Ascending aorta (tissue), 2 donors: Measurements from ENCODE around the gene EFNB2. TPM values are rescaled to one million over a fixed set of nuclear protein-coding genes. Genes with fewer than 3 reads are reported as not detected.

Experiments
- DNase-seq, 2 donors: peaks; one replicate each; pipeline ENCODE4 v3.0.0-alpha.2; 2019; ENCODE audit warnings: low spot score in 2 of 2
- H3K27ac ChIP-seq, 2 donors: fragments of 200-600 bp; sonication (generic); one replicate each; pipeline ENCODE4 v1.5.1; 2016 to 2017; ENCODE audit warnings: mild to moderate bottlenecking in 1 of 2
- H3K27me3 ChIP-seq: fragments of 200-600 bp; sonication (generic); one replicate; pipeline ENCODE4 v1.5.1; 2017
- H3K36me3 ChIP-seq, 2 donors: fragments of 200-600 bp; sonication (generic); one replicate each; pipeline ENCODE4 v1.5.1; 2016
- H3K4me1 ChIP-seq, 2 donors: fragments of 200-600 bp; sonication (generic); one replicate each; pipeline ENCODE4 v1.5.1; 2016 to 2017; ENCODE audit warnings: mild to moderate bottlenecking in 1 of 2
- H3K4me3 ChIP-seq, 2 donors: fragments of 200-600 bp; sonication (generic); one replicate each; pipeline ENCODE4 v1.5.1; 2016 to 2017; ENCODE audit warnings: mild to moderate bottlenecking in 1 of 2
- H3K9me3 ChIP-seq, 2 donors: fragments of 200-600 bp; sonication (generic); one replicate each; pipeline ENCODE4 v1.5.1; 2016
- CTCF ChIP-seq, 3 experiments: fragments of 200-600 bp in 2 of 3; fragments of 450-650 bp in 1 of 3; sonication (generic) in 2 of 3; IDR thresholded peaks; one replicate each; pipeline ENCODE4 v1.5.1; 2016 to 2019; ENCODE audit warnings: antibody characterized with exemption in 3 of 3, mild to moderate bottlenecking in 1 of 3, moderate library complexity in 1 of 3
- intact Hi-C: fragments of 100-400 bp; cut with DNase I; formaldehyde crosslinking; loops from one replicate; pipeline ENCODE4 v1.15.1; 2023
- total RNA-seq: library from RNA; depleted of rRNA; stranded (reverse); fragments of >200 nt; gene quantifications from one replicate; pipeline ENCODE4 v1.1.0, GENCODE V29; 2016

The EFNB2 gene
- total RNA-seq, 1 donor from 2014 or later, result 38.0 TPM

- H3K4me1 ChIP-seq, result peaks cover 0 to 13% of the 10 kb centered on the region in 2 donors
- H3K9me3 ChIP-seq, result no peaks in the 10 kb centered on the region
- TF ChIP-seq CTCF (IDR thresholded peaks at IDR 0.05), result no peak
- H3K4me3 ChIP-seq, result no peak overlapping the region
- H3K36me3 ChIP-seq, result peaks cover 6% of the 10 kb centered on the region in 2 donors
- no peak for DNase-seq
- H3K27ac ChIP-seq, result no peak overlapping the region
- intact Hi-C loops, result no loop called here
- H3K27me3 ChIP-seq, result no peaks in the 10 kb centered on the region
These were observed 12.7 kb upstream of the EFNB2 start for GRCh38 chr13:106548064-106548696.

GRCh38 chr13:106541826-106542225 lies 6.4 kb upstream of the EFNB2 start:
- peaks cover 7 to 9% of the 10 kb centered on the region in 2 donors for H3K36me3 ChIP-seq
- H3K4me1 ChIP-seq, result no peaks in the 10 kb centered on the region
- no peak for TF ChIP-seq CTCF (IDR thresholded peaks at IDR 0.05)
- no peak overlapping the region for H3K4me3 ChIP-seq
- no peaks in the 10 kb centered on the region for H3K9me3 ChIP-seq
- no peaks in the 10 kb centered on the region for H3K27me3 ChIP-seq
- H3K27ac ChIP-seq, result no peak overlapping the region
- no peak for DNase-seq
- intact Hi-C loops, result no loop called here

- intact Hi-C loops, result no loop called here
- no peak for DNase-seq
- H3K4me3 ChIP-seq, result no peak overlapping the region
- peaks cover 4 to 7% of the 10 kb centered on the region in 2 donors for H3K36me3 ChIP-seq
- H3K4me1 ChIP-seq, result no peaks in the 10 kb centered on the region
- H3K27me3 ChIP-seq, result no peaks in the 10 kb centered on the region
- no peak for TF ChIP-seq CTCF (IDR thresholded peaks at IDR 0.05)
- no peaks in the 10 kb centered on the region for H3K9me3 ChIP-seq
- no peak overlapping the region for H3K27ac ChIP-seq
These were observed 5.2 kb upstream of the EFNB2 start for GRCh38 chr13:106540613-106541012.

GRCh38 chr13:106537521-106537920 lies 2.1 kb upstream of the EFNB2 start:
- DNase-seq, result no peak
- no peak for TF ChIP-seq CTCF (IDR thresholded peaks at IDR 0.05)
- no peaks in the 10 kb centered on the region for H3K4me1 ChIP-seq
- intact Hi-C loops, result loop anchor here (2.0 to 10.0 kb wide), 7 partner anchors 81 to 1763 kb away; no protein-coding TSS in a partner anchor
- H3K27ac ChIP-seq, result no peak overlapping the region
- H3K36me3 ChIP-seq, result peaks cover 4% of the 10 kb centered on the region in 2 donors
- H3K4me3 ChIP-seq, result no peak overlapping the region
- no peaks in the 10 kb centered on the region for H3K9me3 ChIP-seq
- H3K27me3 ChIP-seq, result no peaks in the 10 kb centered on the region

GRCh38 chr13:106536244-106537034 lies 977 bp upstream of the EFNB2 start:
- H3K27me3 ChIP-seq, result no peaks in the 10 kb centered on the region
- peak; percentile 84 to 93 (median 88) for TF ChIP-seq CTCF (IDR thresholded peaks at IDR 0.05)
- no peaks in the 10 kb centered on the region for H3K9me3 ChIP-seq
- peak overlapping the region; percentile 56 to 64 for H3K27ac ChIP-seq
- intact Hi-C loops, result loop anchor here (2.0 to 10.0 kb wide), 7 partner anchors 82 to 1762 kb away; no protein-coding TSS in a partner anchor
- peak overlapping the region; percentile 79 to 98 for H3K4me3 ChIP-seq
- H3K4me1 ChIP-seq, result no peaks in the 10 kb centered on the region
- peak in 1 of 2 donors; percentile 93 for DNase-seq
- peaks cover 0 to 4% of the 10 kb centered on the region in 2 donors for H3K36me3 ChIP-seq
